Activated naive CD4-positive, alpha-beta T cell treated with anti-CD3 and anti-CD28 coated beads, Interleukin-2, amount 10 ng/mL, durations not matched to agents 7 days and 5 days (primary cell): ENCODE measurements around the gene TARS3.
A peak's percentile ranks its signal among the peaks of the same experiment; 100 is the strongest.

Experiments used
- CTCF ChIA-PET: fragments of 350-600 bp; sonication (Branson Sonifier 250); formaldehyde crosslinking; loops from one replicate; lab custom pipeline; 2021; ENCODE audit warnings: antibody characterized with exemption; lab: Charles Lee
- DNase-seq: peaks from one replicate; pipeline ENCODE4 v3.0.0-alpha.2; 2020
- H3K27ac Mint-ChIP-seq: one replicate; pipeline ENCODE4 v1.8.0; 2021; ENCODE audit warnings: mild to moderate bottlenecking, moderate library complexity, mixed read lengths
- H3K27me3 Mint-ChIP-seq: one replicate; pipeline ENCODE4 v1.8.0; 2021; ENCODE audit warnings: mild to moderate bottlenecking, mixed read lengths
- H3K36me3 Mint-ChIP-seq: one replicate; pipeline ENCODE4 v1.8.0; 2021; ENCODE audit warnings: mixed read lengths
- H3K4me1 Mint-ChIP-seq: one replicate; pipeline ENCODE4 v1.8.0; 2021; ENCODE audit warnings: mixed read lengths
- H3K4me3 Mint-ChIP-seq: one replicate; pipeline ENCODE4 v1.8.0; 2021; ENCODE audit warnings: mild to moderate bottlenecking, moderate library complexity, mixed read lengths
- H3K9me3 Mint-ChIP-seq: one replicate; pipeline ENCODE4 v1.8.0; 2021; ENCODE audit warnings: mixed read lengths

TARS3 gene

GRCh38 chr15:101686718-101687117 is 37.6 kb downstream of the TARS3 start:
- H3K27me3 Mint-ChIP-seq, result no peaks in the 10 kb centered on the region
- no peak overlapping the region for H3K27ac Mint-ChIP-seq
- H3K36me3 Mint-ChIP-seq, result peaks cover 40% of the 10 kb centered on the region
- no peaks in the 10 kb centered on the region for H3K9me3 Mint-ChIP-seq
- DNase-seq, result no peak
- CTCF ChIA-PET, result interaction anchor here (1.4 kb wide), 1 partner anchor 13 kb away, joined by 3 read pairs; no protein-coding TSS in a partner anchor
- H3K4me3 Mint-ChIP-seq, result no peak overlapping the region
- peaks cover 2% of the 10 kb centered on the region for H3K4me1 Mint-ChIP-seq

GRCh38 chr15:101684877-101685276 is 39.4 kb downstream of the TARS3 start:
- Mint-ChIP-seq H3K36me3 (peaks cover 38% of the 10 kb centered on the region), H3K9me3 (no peaks in the 10 kb centered on the region), H3K4me1 (no peaks in the 10 kb centered on the region), H3K27ac (no peak overlapping the region), H3K4me3 (no peak overlapping the region), H3K27me3 (no peaks in the 10 kb centered on the region)
- CTCF ChIA-PET, result no interaction called here
- DNase-seq, result no peak

- CTCF ChIA-PET, result no interaction called here
- H3K4me3 Mint-ChIP-seq, result no peak overlapping the region
Measured at GRCh38 chr15:101684384-101684783, 39.9 kb downstream of the TARS3 start.

GRCh38 chr15:101679806-101680205 is 44.5 kb downstream of the TARS3 start:
- Mint-ChIP-seq H3K4me1 (no peaks in the 10 kb centered on the region), H3K27ac (no peak overlapping the region), H3K9me3 (no peaks in the 10 kb centered on the region), H3K4me3 (no peak overlapping the region), H3K27me3 (no peaks in the 10 kb centered on the region), H3K36me3 (peaks cover 30% of the 10 kb centered on the region)
- DNase-seq, result no peak
- CTCF ChIA-PET, result no interaction called here

More at GRCh38 chr15:101684384-101684783, 39.9 kb downstream of the TARS3 start:
- Mint-ChIP-seq H3K27ac (no peak overlapping the region), H3K36me3 (peaks cover 37% of the 10 kb centered on the region), H3K27me3 (no peaks in the 10 kb centered on the region), H3K9me3 (no peaks in the 10 kb centered on the region), H3K4me1 (no peaks in the 10 kb centered on the region)
- no peak for DNase-seq

GRCh38 chr15:101676921-101677329 is 47.3 kb downstream of the TARS3 start:
- Mint-ChIP-seq H3K27ac (no peak overlapping the region), H3K4me3 (no peak overlapping the region), H3K27me3 (no peaks in the 10 kb centered on the region), H3K4me1 (no peaks in the 10 kb centered on the region), H3K36me3 (peaks cover 29% of the 10 kb centered on the region), H3K9me3 (no peaks in the 10 kb centered on the region)
- CTCF ChIA-PET, result no interaction called here
- DNase-seq, result no peak

GRCh38 chr15:101675796-101676582 is 48.3 kb downstream of the TARS3 start:
- H3K9me3 Mint-ChIP-seq, result no peaks in the 10 kb centered on the region
- peak overlapping the region; percentile 64 for H3K27ac Mint-ChIP-seq
- no peaks in the 10 kb centered on the region for H3K27me3 Mint-ChIP-seq
- CTCF ChIA-PET, result no interaction called here
- DNase-seq, result no peak
- H3K4me1 Mint-ChIP-seq, result no peaks in the 10 kb centered on the region
- H3K4me3 Mint-ChIP-seq, result no peak overlapping the region
- peaks cover 31% of the 10 kb centered on the region for H3K36me3 Mint-ChIP-seq

GRCh38 chr15:101675015-101675414 is 49.3 kb downstream of the TARS3 start:
- H3K9me3 Mint-ChIP-seq, result no peaks in the 10 kb centered on the region
- CTCF ChIA-PET, result interaction anchor here (1.3 kb wide), 1 partner anchor 354 kb away, joined by 3 read pairs; no protein-coding TSS in a partner anchor
- peaks cover 36% of the 10 kb centered on the region for H3K36me3 Mint-ChIP-seq
- H3K4me3 Mint-ChIP-seq, result no peak overlapping the region
- no peaks in the 10 kb centered on the region for H3K4me1 Mint-ChIP-seq
- no peaks in the 10 kb centered on the region for H3K27me3 Mint-ChIP-seq
- no peak for DNase-seq
- H3K27ac Mint-ChIP-seq, result no peak overlapping the region

GRCh38 chr15:101672298-101672697 is 52.0 kb downstream of the TARS3 start:
- Mint-ChIP-seq H3K36me3 (peaks cover 40% of the 10 kb centered on the region), H3K9me3 (no peaks in the 10 kb centered on the region), H3K4me3 (no peak overlapping the region), H3K27ac (no peak overlapping the region), H3K4me1 (no peaks in the 10 kb centered on the region), H3K27me3 (no peaks in the 10 kb centered on the region)
- CTCF ChIA-PET, result interaction anchor here (1.0 kb wide), 1 partner anchor 31 kb away, joined by 3 read pairs; no protein-coding TSS in a partner anchor
- no peak for DNase-seq

GRCh38 chr15:101669744-101670143 is 54.5 kb downstream of the TARS3 start:
- CTCF ChIA-PET, result no interaction called here
- no peak overlapping the region for H3K4me3 Mint-ChIP-seq
- no peaks in the 10 kb centered on the region for H3K27me3 Mint-ChIP-seq
- H3K27ac Mint-ChIP-seq, result no peak overlapping the region
- DNase-seq, result no peak
- no peaks in the 10 kb centered on the region for H3K4me1 Mint-ChIP-seq
- no peaks in the 10 kb centered on the region for H3K9me3 Mint-ChIP-seq
- H3K36me3 Mint-ChIP-seq, result peaks cover 41% of the 10 kb centered on the region

GRCh38 chr15:101667881-101668280 is 56.4 kb downstream of the TARS3 start:
- H3K27me3 Mint-ChIP-seq, result no peaks in the 10 kb centered on the region
- no peak overlapping the region for H3K27ac Mint-ChIP-seq
- no peaks in the 10 kb centered on the region for H3K9me3 Mint-ChIP-seq
- no peak overlapping the region for H3K4me3 Mint-ChIP-seq
- H3K36me3 Mint-ChIP-seq, result peaks cover 29% of the 10 kb centered on the region
- no peaks in the 10 kb centered on the region for H3K4me1 Mint-ChIP-seq
- CTCF ChIA-PET, result interaction anchor here (1.9 kb wide), 1 partner anchor 15 kb away, joined by 5 read pairs; no protein-coding TSS in a partner anchor
- DNase-seq, result no peak

- H3K4me1 Mint-ChIP-seq, result no peaks in the 10 kb centered on the region
- DNase-seq, result no peak
- H3K9me3 Mint-ChIP-seq, result no peaks in the 10 kb centered on the region
- H3K36me3 Mint-ChIP-seq, result peaks cover 13% of the 10 kb centered on the region
- CTCF ChIA-PET, result no interaction called here
- no peaks in the 10 kb centered on the region for H3K27me3 Mint-ChIP-seq
- H3K4me3 Mint-ChIP-seq, result no peak overlapping the region
- H3K27ac Mint-ChIP-seq, result no peak overlapping the region
Measured at GRCh38 chr15:101664303-101664913, 59.9 kb downstream of the TARS3 start.

GRCh38 chr15:101662203-101662602 is 62.1 kb downstream of the TARS3 start:
- DNase-seq, result no peak
- H3K4me3 Mint-ChIP-seq, result no peak overlapping the region
- no peaks in the 10 kb centered on the region for H3K27me3 Mint-ChIP-seq
- H3K36me3 Mint-ChIP-seq, result peaks cover 7% of the 10 kb centered on the region
- CTCF ChIA-PET, result no interaction called here
- H3K4me1 Mint-ChIP-seq, result no peaks in the 10 kb centered on the region
- no peak overlapping the region for H3K27ac Mint-ChIP-seq
- H3K9me3 Mint-ChIP-seq, result no peaks in the 10 kb centered on the region

GRCh38 chr15:101660005-101660404 is 64.3 kb downstream of the TARS3 start:
- Mint-ChIP-seq H3K27me3 (no peaks in the 10 kb centered on the region), H3K4me1 (no peaks in the 10 kb centered on the region), H3K9me3 (no peaks in the 10 kb centered on the region), H3K27ac (no peak overlapping the region), H3K36me3 (peaks cover 4% of the 10 kb centered on the region), H3K4me3 (no peak overlapping the region)
- CTCF ChIA-PET, result interaction anchor here (1.1 kb wide), 1 partner anchor 19 kb away, joined by 3 read pairs; no protein-coding TSS in a partner anchor
- DNase-seq, result no peak

GRCh38 chr15:101657968-101658784 is 66.1 kb downstream of the TARS3 start:
- Mint-ChIP-seq H3K36me3 (peaks cover 7% of the 10 kb centered on the region), H3K4me3 (no peak overlapping the region), H3K4me1 (peaks cover 12% of the 10 kb centered on the region), H3K27ac (no peak overlapping the region), H3K9me3 (no peaks in the 10 kb centered on the region), H3K27me3 (no peaks in the 10 kb centered on the region)
- DNase-seq, result no peak
- CTCF ChIA-PET, result interaction anchor here (0.6 kb wide), 1 partner anchor 9 kb away, joined by 4 read pairs; no protein-coding TSS in a partner anchor
